CD14-positive monocyte (primary cell): ENCODE results near the gene FAM120B. TPM values are rescaled to one million over a fixed set of nuclear protein-coding genes. Genes with fewer than 3 reads are reported as not detected.

Experiments
- DNase-seq, 3 donors: peaks; one replicate each; pipeline ENCODE4 v3.0.0-alpha.2; 2011 to 2022
- H2AFZ ChIP-seq: 2 replicates; pipeline ENCODE4 v1.6.0; 2012; ENCODE audit warnings: mild to moderate bottlenecking, low read depth, low read length, inconsistent platforms; ENCODE audit not compliant: insufficient read depth, poor library complexity, severe bottlenecking
- H3K27ac ChIP-seq, 2 donors: 1 replicate in 1 of 2; 2 replicates in 1 of 2; pipeline ENCODE4 v1.5.1; 2012 to 2013; ENCODE audit warnings: low read length in 2 of 2, control low read depth in 1 of 2, inconsistent platforms in 1 of 2, low read depth in 1 of 2, mild to moderate bottlenecking in 1 of 2
- H3K27me3 ChIP-seq, 2 donors: one replicate each; pipeline versions ENCODE4 v1.6.0 to v1.6.1; 2011 to 2013; ENCODE audit warnings: low read length in 2 of 2; ENCODE audit not compliant: control insufficient read depth in 2 of 2, insufficient read depth in 2 of 2
- H3K36me3 ChIP-seq, 2 donors: replicated peaks in 1 of 2; 1 replicate in 1 of 2; 2 replicates in 1 of 2; pipeline versions ENCODE4 v1.5.1 to v1.6.1; 2012 to 2013; ENCODE audit warnings: low read length in 2 of 2, control low read depth in 1 of 2, inconsistent platforms in 1 of 2, mild to moderate bottlenecking in 1 of 2; ENCODE audit not compliant: insufficient read depth in 2 of 2, control insufficient read depth in 1 of 2
- H3K4me1 ChIP-seq, 2 donors: 1 replicate in 1 of 2; 2 replicates in 1 of 2; pipeline versions ENCODE4 v1.5.1 to v1.6.1; 2012 to 2013; ENCODE audit warnings: low read length in 2 of 2, control low read depth in 1 of 2, inconsistent platforms in 1 of 2, mild to moderate bottlenecking in 1 of 2, moderate library complexity in 1 of 2; ENCODE audit not compliant: insufficient read depth in 2 of 2, control insufficient read depth in 1 of 2
- H3K4me2 ChIP-seq: replicated peaks from 2 replicates; pipeline ENCODE3; 2012; ENCODE audit warnings: low read length, moderate library complexity, mild to moderate bottlenecking; ENCODE audit not compliant: poor library complexity, severe bottlenecking; ENCODE audit errors: extremely low read depth
- H3K4me3 ChIP-seq, 3 experiments: fragments of 200-600 bp in 1 of 3; sonication (generic) in 1 of 3; replicated peaks in 1 of 3; 1 replicate in 2 of 3; 2 replicates in 1 of 3; pipeline ENCODE4 v1.5.1; 2011 to 2013; ENCODE audit warnings: low read length in 3 of 3, mild to moderate bottlenecking in 3 of 3, control low read depth in 2 of 3, low read depth in 2 of 3, inconsistent platforms in 1 of 3, moderate library complexity in 1 of 3
- H3K79me2 ChIP-seq: 2 replicates; pipeline ENCODE4 v1.6.0; 2012; ENCODE audit warnings: mild to moderate bottlenecking, control low read depth, inconsistent platforms, low read length, moderate library complexity; ENCODE audit not compliant: insufficient read depth
- H3K9ac ChIP-seq: 2 replicates; pipeline ENCODE4 v1.6.0; 2017; ENCODE audit warnings: low read length, mild to moderate bottlenecking; ENCODE audit not compliant: insufficient read depth, poor library complexity, severe bottlenecking
- H3K9me3 ChIP-seq, 2 donors: replicated peaks in 1 of 2; 1 replicate in 1 of 2; 2 replicates in 1 of 2; pipeline versions ENCODE4 v1.5.1 to v1.6.1; 2012 to 2013; ENCODE audit warnings: low read length in 2 of 2, control low read depth in 1 of 2; ENCODE audit not compliant: control insufficient read depth in 1 of 2, insufficient read depth in 1 of 2
- H4K20me1 ChIP-seq: 2 replicates; pipeline ENCODE4 v1.6.0; 2012; ENCODE audit warnings: mild to moderate bottlenecking, low read length, control low read depth, moderate library complexity; ENCODE audit not compliant: insufficient read depth
- H3K27ac Mint-ChIP-seq, 7 donors: one replicate each; pipeline ENCODE4 v1.8.0; 2020; ENCODE audit warnings: mild to moderate bottlenecking in 7 of 7, mixed read lengths in 7 of 7, moderate library complexity in 6 of 7, inconsistent platforms in 2 of 7
- H3K27me3 Mint-ChIP-seq, 3 donors: one replicate each; pipeline ENCODE4 v1.8.0; 2021 to 2022; ENCODE audit warnings: low read depth in 3 of 3, mild to moderate bottlenecking in 3 of 3, mixed read lengths in 3 of 3, moderate library complexity in 3 of 3, inconsistent platforms in 1 of 3
- H3K36me3 Mint-ChIP-seq, 2 donors: one replicate each; pipeline ENCODE4 v1.8.0; 2020; ENCODE audit warnings: mixed read lengths in 2 of 2, inconsistent platforms in 1 of 2, mild to moderate bottlenecking in 1 of 2
- H3K4me1 Mint-ChIP-seq: one replicate; pipeline ENCODE4 v1.8.0; 2020; ENCODE audit warnings: mild to moderate bottlenecking, mixed read lengths
- H3K4me3 Mint-ChIP-seq, 2 donors: one replicate each; pipeline ENCODE4 v1.8.0; 2020; ENCODE audit warnings: mild to moderate bottlenecking in 2 of 2, mixed read lengths in 2 of 2, moderate library complexity in 1 of 2
- H3K9me3 Mint-ChIP-seq, 7 donors: one replicate each; pipeline ENCODE4 v1.8.0; 2020 to 2022; ENCODE audit warnings: mixed read lengths in 7 of 7, mild to moderate bottlenecking in 6 of 7, moderate library complexity in 6 of 7, inconsistent platforms in 2 of 7
- WGBS: methylation state at CpG from one replicate; pipeline ENCODE4 v1.1.5; 2013; ENCODE audit warnings: missing lambda C conversion rate; ENCODE audit not compliant: insufficient coverage; 5-methylcytosine and 5-hydroxymethylcytosine counted together
- intact Hi-C, 2 donors: fragments of 100-400 bp; cut with micrococcal nuclease; formaldehyde crosslinking; loops; one replicate each; pipeline versions ENCODE4 v1.15.0 to v1.15.1; 2023
- polyA plus RNA-seq, 3 donors: library from polyadenylated mRNA; depleted of rRNA in 1 of 3; unstranded in 2 of 3; stranded (reverse) in 1 of 3; fragments of 300-500 nt in 2 of 3; fragments of >200 nt in 1 of 3; fragmentation: Illumina TruSeq in 2 of 3; gene quantifications; 1 replicate in 2 of 3; 2 replicates in 1 of 3; pipeline ENCODE4 v1.2.3, GENCODE V29; 2012 to 2021
- TF ChIP-seq, protein P1 (sequence below): fragments of 200-600 bp; IDR thresholded peaks from one replicate; pipeline ENCODE4 v1.8.0; 2022; ENCODE audit warnings: antibody characterized with exemption, mild to moderate bottlenecking

The FAM120B gene
- polyA plus RNA-seq, 3 donors: 10.6 to 20.2 (median 11.2) TPM

DNA sequence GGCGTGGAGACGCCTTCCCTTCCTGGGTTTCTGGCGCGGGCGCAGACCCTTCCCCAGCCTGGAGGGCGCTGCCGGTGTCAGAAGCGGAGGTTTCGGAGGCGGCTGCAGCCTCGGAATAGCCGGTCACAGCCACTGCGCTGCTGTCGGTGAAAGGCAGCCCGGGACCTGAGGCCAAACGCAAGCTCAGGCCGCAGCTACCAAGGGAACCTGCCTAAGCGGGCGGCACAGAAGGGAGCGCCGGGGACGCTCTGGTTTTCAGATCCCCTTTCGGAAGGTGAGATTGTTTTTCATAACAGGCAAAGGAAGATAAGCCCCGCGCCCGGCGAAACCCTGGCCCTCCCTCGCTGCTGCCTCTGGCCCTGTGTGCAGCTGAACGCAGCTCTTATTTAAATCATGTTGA, 116.5 kb downstream of the FAM120B start:
- Histone ChIP-seq H2AFZ (no peak overlapping the region), H3K9ac (no peak overlapping the region), H4K20me1 (no peaks in the 10 kb centered on the region), H3K27me3 (peaks cover 0 to 7% of the 10 kb centered on the region in 2 donors), H3K9me3 (no peaks in the 10 kb centered on the region), H3K4me1 (no peaks in the 10 kb centered on the region), H3K36me3 (no peaks in the 10 kb centered on the region), H3K4me3 (no peak overlapping the region), H3K79me2 (no peaks in the 10 kb centered on the region), H3K4me2 (no peak overlapping the region), H3K27ac (no peak overlapping the region)
- TF ChIP-seq, protein P1, sequence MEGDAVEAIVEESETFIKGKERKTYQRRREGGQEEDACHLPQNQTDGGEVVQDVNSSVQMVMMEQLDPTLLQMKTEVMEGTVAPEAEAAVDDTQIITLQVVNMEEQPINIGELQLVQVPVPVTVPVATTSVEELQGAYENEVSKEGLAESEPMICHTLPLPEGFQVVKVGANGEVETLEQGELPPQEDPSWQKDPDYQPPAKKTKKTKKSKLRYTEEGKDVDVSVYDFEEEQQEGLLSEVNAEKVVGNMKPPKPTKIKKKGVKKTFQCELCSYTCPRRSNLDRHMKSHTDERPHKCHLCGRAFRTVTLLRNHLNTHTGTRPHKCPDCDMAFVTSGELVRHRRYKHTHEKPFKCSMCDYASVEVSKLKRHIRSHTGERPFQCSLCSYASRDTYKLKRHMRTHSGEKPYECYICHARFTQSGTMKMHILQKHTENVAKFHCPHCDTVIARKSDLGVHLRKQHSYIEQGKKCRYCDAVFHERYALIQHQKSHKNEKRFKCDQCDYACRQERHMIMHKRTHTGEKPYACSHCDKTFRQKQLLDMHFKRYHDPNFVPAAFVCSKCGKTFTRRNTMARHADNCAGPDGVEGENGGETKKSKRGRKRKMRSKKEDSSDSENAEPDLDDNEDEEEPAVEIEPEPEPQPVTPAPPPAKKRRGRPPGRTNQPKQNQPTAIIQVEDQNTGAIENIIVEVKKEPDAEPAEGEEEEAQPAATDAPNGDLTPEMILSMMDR: no peak
- H3K9me3 Mint-ChIP-seq: peaks cover 3 to 9% (median 7%) of the 10 kb centered on the region in 7 donors
- WGBS: 61% methylated on average over 22 of the region's 29 CpGs
- intact Hi-C loops: no loop called here
- H3K27me3 Mint-ChIP-seq: peaks cover 7 to 31% (median 25%) of the 10 kb centered on the region in 3 donors
- DNase-seq: no peak
- H3K4me3 Mint-ChIP-seq: no peak overlapping the region
- H3K36me3 Mint-ChIP-seq: no peaks in the 10 kb centered on the region
- H3K27ac Mint-ChIP-seq: no peak overlapping the region
- H3K4me1 Mint-ChIP-seq: no peaks in the 10 kb centered on the region

DNA sequence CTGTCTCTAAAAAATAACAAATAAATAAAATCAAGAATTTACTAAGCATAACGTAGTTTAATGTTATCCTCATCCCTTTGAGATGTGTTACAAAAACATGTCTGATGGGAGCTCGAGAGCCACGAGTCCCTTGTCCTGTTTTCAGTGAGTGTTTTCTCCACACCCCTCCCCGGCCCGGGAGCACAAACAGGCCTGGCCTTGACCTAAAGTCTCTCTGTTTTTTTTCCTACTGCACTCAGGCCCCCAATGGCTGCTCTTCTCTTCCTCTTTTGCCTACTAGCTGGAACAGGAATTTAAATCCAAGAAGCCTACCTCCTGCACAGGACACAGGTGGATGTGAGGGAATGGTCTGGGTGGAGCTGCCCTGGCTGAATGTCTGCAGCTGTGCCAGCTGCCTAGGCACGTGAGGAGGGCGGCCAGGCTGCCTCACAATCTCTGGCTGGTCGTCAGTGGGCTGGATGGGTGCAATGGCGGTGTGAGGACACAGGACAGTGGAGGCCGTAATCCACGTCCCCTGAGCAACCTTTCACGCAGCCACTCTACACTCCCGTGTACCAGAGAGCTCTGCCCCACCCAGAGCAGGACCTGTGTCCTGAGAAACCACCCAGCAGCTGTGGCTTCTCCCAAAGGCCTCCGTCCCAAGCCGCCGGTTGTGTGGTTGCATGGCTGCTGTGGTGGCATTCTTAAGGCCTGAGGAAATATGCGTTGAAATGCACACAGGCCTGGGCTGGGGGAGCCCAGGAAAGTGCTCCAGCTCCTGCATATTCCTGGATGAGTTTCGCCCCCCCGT, 117.5 kb downstream of the FAM120B start:
- Histone ChIP-seq H3K9ac (no peak overlapping the region), H3K9me3 (no peaks in the 10 kb centered on the region), H3K27ac (no peak overlapping the region), H4K20me1 (no peaks in the 10 kb centered on the region), H3K4me3 (no peak overlapping the region), H3K4me1 (no peaks in the 10 kb centered on the region), H3K27me3 (peaks cover 0 to 7% of the 10 kb centered on the region in 2 donors), H2AFZ (no peak overlapping the region), H3K36me3 (no peaks in the 10 kb centered on the region), H3K79me2 (no peaks in the 10 kb centered on the region), H3K4me2 (no peak overlapping the region)
- TF ChIP-seq, protein P1: no peak
- Mint-ChIP-seq H3K36me3 (no peaks in the 10 kb centered on the region), H3K9me3 (peaks cover 3 to 9% (median 7%) of the 10 kb centered on the region in 7 donors), H3K27ac (no peak overlapping the region), H3K4me1 (no peaks in the 10 kb centered on the region), H3K4me3 (no peak overlapping the region), H3K27me3 (peaks cover 5 to 28% (median 25%) of the 10 kb centered on the region in 3 donors)
- 85% methylated on average over 16 of the region's 19 CpGs for WGBS
- no peak for DNase-seq
- intact Hi-C loops: no loop called here
